ENCODE results near the gene TMEM134.
A peak's percentile ranks its signal among the peaks of the same experiment; 100 is the strongest.
"Not testable (repeated sequence)": the region's sequence is repeated elsewhere in the genome, so short reads cannot be mapped to it uniquely, and the experiment has no call there.

Gene TMEM134

DNA sequence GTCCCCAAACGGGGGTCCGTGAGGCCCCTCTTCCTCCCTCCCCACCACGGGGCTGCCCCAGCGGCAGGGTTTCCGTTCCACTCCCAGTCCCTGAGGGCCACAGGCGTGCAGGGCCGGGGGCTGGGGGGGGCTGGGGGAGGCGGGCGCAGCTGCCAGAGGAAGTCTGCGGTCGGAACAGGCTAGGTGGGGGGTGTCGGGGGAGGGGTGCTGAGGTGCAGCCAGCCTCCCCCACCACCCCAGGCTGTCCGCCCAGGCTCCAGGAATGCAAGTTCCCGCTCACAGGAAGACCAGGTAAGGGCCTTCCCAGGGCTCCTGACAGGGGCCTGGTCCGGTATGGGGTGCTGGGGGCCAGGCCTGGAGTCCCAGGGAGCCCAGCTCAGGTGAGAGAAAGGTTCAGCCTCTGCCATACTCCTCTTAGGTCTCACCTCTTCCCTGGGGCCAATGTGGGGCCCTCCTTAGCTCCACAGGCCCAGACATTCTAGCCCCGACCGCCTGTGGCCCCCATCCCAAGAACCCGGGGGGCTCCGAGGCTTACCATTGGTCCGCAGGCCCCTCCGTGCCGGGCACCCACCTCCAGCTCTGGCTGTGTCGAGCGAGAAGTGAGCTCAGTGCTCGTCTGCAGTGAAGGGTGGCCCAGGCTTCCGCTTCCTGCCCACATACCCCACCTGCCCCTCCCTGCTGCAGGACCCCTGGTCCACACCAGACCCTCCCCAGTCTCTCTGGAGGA is 31.8 kb downstream of the TMEM134 start, which contains the start of gene PTPRCAP:
Gene PTPRCAP (minus strand): TSS at position 601 of the 727 bp plus-strand sequence. CDS start 63 bp downstream, at position 538.
- DNase-seq = peak; percentile 71

DNA sequence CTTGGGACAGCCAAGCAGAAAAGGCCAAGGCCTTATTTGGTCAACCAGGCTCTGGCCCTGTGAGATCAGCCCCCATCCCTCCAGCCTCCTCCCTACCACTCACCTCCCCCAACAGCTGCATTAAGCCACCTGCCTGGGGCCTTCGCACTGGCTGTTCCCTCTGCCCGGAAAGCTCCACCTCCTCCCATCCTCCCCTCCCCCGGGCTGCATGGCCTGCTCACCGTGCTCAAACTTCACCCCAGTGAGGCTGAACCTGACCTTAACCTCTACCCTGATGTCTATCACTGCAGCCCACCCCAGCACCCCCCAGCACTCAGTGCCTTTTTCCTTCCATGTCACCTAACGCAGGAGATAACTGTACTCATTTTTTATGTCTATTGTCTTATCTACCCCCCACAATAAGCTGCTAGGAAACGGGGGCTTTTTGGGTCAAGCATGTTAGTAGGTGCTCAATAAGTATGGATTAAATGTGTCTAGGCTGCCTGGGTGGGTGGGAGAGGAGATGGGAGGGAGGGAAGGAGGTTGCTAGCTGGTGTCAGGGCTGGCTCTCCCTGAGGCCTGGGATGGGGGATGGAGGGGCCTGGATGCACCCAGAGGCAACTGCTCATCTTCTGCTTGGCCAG is 32.5 kb downstream of the TMEM134 start:
- DNase-seq = peak; percentile 59

DNA sequence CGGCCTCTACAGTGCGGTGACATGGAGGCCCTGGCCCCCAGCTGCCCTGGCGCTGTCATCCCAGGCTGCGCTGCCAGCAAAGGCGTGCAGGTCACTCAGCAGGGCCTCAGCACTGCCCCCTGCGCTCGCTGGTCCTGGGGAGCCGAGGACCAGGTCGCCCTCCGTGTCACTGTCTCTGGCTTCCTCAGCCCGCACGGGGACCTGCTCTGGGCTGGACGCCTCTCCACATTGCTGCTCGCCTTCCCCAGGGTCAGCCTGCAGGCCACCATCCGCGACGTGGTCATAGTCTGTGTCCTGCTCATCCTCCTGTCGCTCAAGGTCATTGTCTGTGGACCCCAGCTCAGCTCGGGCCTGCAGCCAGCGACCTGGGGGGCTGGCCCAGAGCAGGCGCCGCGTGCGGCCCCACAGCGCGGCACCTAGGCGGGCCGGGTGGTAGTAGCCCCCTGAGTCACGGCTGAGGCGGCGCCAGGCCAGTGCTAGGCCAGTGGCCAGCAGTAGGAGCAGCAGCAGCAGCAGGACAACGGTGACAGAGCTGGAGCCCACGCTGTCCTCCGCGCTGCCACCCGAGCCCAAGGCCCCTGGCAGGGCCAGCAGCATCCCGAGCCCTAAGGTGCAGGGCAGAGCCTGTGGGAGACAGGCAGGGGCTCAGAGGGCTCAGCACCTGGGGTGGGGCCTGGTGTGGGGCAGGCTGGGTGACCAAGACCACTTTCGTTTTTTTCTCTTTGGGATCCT is 33.2 kb downstream of the TMEM134 start:
- DNase-seq = no peak

DNA sequence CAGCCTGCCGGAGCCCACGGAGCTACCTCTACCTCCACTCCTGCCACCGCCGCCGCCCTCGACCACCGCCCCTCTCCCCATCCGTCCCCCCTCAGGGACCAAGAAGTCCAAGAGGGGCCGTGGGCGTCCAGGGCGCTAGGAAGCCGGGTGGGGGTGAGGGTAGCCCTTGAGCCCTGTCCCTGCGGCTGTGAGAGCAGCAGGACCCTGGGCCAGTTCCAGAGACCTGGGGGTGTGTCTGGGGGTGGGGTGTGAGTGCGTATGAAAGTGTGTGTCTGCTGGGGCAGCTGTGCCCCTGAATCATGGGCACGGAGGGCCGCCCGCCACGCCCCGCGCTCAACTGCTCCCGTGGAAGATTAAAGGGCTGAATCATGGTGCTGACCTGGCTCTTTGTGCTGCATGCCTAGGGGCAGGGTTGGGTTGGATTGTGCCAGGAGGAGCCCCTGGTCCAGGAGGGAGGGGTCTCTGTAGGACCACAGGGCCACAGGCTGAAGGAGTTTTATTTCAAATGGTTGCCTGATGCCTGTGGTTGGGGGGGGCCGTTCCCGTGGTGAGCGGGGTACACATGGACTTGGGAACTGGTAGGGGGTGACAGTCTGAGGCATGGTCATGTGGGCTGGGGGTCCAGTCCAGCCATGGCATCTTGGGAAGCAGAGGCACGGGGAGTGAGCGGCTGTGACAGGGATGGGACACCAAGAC is 33.9 kb downstream of the TMEM134 start:
- no peak for DNase-seq

DNA sequence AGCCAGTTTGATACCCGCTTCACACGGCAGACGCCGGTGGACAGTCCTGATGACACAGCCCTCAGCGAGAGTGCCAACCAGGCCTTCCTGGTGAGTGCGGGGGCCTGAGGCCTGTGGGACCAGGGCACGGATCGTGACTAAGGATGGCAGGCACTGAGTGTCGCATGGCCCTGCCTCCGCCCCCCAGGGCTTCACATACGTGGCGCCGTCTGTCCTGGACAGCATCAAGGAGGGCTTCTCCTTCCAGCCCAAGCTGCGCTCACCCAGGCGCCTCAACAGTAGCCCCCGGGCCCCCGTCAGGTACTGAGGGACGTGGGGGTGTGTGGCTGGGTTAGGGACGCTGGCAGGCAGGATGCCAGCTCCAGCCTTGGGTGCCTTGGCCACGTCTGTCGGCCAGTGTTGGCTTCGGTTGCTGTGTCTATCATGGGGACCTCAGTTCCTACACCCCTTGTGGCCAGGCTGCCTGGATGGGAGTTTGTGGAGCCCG is 34.6 kb downstream of the TMEM134 start:
- DNase-seq = no peak

DNA sequence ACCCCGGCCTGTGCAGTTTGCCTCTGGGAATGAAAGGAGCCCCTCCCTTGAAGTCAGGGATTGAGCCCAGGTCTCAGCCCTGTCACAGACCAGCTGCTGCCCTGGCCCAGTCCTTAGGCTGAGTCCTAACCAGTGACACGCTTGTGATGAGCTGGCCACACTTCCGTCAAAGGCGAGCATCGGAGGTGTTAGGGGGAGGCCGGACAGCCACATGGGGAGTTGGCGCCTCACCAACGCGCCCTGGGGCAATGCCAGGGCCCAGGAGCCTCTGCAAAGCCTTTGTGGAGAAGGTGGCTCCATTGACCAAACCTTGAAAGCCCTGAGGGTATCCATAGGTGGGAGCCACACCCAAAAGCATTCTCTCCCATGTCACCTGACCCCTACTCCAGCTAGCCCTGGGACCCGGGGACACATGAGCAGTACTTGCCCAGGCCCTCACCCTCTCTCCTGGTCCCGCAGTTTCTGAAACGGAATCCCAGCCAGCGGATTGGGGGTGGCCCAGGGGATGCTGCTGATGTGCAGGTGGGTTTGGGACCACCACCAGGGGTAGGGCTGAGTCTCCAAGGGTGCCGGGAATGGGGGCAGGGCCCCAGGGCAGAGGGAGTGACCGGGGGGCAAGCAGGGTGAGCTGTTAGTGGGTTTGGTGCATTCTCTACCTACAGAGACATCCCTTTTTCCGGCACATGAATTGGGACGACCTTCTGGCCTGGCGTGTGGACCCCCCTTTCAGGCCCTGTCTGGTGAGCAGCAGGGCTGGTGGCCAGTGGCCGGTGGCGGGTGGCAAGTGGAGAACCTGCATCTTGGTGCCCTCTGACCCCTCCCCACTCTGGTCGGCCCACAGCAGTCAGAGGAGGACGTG is 35.3 kb downstream of the TMEM134 start:
- no peak for DNase-seq

DNA sequence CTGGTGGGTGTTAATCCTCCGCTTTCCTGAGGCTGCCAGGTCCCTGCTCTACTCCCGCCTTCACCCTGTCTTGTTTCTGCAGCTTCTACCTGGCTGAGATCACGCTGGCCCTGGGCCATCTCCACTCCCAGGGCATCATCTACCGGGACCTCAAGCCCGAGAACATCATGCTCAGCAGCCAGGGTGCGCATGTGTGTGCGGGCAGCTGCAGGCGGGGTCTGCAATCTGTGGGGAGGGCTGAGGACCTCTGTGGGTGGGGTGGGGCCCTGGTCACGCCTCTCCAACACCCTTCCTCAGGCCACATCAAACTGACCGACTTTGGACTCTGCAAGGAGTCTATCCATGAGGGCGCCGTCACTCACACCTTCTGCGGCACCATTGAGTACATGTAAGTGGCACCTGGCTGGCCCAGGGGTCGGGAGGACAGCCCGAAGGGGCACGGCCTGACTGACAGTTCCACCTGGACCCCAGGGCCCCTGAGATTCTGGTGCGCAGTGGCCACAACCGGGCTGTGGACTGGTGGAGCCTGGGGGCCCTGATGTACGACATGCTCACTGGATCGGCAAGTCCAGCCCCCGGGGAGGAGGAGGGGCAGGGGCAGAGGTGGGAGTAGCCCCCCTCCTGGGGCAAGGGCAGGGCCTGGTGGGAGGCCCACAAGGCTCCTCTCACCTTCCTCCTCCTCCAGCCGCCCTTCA is 36.2 kb downstream of the TMEM134 start:
- DNase-seq = no peak

DNA sequence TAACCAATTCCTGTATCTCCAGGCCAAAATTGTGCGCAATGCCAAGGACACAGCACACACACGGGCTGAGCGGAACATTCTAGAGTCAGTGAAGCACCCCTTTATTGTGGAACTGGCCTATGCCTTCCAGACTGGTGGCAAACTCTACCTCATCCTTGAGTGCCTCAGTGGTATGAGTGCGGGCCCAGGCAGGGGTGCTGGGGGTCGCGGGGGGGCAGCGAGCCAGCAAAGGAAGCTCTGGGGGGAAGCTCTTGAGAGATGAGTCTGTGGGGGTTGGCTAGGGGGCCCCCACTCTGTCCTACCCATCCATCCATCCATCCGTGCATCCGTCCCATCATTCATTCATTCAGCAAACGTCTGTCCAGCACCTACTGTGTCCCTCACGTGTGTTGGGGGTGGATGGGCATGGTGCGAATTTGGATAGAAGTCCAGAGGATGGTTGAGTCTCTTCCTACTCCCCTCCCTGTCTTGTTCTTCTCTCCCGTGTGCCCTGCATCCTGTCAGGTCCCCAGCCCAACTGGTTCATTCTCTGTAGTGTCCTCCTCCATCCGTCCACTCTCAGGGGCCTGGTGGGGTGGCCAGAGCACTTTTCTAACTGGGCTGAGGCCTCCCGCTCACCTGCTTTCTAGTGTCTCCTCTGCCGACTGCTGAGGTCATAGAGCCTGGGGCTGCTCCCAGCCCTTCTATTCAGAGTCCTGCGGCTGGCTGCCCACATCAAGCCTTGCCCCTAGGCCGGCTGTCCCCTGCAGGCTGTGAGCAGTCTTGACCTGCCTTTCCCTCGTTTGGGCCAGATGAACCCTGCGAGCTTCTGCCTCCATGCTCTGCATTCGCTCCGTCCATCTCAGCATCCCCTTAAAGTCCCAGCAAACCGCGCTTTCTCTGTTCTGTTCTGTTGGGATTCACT is 37.5 kb downstream of the TMEM134 start:
- no peak for DNase-seq

DNA sequence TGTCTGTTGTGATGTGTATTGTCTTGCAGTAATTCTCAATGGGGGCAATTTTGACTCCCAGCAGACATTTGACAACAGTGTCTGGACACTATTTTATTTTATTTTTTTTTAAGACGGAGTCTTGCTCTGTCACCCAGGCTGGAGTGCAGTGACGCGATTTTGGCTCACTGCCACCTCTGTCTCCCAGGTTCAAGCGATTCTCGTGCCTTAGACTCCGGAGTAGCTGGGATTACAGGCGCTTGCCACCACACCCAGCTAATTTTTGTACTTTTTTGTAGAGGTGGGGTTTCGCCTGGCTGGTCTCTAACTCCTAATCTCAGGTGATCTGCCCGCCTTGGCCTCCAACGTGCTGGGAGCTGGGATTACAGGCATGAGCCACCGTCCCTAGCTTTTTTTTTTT is 39.3 kb downstream of the TMEM134 start:
- no peak for DNase-seq

DNA sequence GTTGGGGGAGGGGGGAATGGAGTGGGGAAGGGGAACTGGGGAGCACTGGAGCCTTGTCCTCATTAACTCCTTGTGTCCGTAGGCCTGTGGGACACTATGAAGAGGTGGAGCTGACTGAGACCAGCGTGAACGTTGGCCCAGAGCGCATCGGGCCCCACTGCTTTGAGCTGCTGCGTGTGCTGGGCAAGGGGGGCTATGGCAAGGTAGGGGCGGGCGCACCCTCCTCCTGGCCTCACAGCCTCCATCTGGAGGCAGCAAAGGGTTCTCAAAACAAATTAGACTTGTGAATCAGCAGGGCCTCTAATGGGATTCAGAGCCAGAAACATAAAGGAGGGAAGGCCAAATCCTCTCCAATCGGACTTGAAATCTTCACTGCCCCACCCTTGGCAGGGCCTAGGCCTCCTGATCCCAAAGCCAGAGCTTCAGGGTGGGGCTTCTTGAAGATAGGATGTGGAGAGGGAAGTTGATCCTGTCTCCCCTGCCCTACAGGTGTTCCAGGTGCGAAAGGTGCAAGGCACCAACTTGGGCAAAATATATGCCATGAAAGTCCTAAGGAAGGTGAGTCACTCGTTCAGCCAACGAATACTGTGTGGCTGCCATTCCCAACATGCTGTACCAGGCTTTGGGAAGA is 39.9 kb downstream of the TMEM134 start:
- no peak for DNase-seq

DNA sequence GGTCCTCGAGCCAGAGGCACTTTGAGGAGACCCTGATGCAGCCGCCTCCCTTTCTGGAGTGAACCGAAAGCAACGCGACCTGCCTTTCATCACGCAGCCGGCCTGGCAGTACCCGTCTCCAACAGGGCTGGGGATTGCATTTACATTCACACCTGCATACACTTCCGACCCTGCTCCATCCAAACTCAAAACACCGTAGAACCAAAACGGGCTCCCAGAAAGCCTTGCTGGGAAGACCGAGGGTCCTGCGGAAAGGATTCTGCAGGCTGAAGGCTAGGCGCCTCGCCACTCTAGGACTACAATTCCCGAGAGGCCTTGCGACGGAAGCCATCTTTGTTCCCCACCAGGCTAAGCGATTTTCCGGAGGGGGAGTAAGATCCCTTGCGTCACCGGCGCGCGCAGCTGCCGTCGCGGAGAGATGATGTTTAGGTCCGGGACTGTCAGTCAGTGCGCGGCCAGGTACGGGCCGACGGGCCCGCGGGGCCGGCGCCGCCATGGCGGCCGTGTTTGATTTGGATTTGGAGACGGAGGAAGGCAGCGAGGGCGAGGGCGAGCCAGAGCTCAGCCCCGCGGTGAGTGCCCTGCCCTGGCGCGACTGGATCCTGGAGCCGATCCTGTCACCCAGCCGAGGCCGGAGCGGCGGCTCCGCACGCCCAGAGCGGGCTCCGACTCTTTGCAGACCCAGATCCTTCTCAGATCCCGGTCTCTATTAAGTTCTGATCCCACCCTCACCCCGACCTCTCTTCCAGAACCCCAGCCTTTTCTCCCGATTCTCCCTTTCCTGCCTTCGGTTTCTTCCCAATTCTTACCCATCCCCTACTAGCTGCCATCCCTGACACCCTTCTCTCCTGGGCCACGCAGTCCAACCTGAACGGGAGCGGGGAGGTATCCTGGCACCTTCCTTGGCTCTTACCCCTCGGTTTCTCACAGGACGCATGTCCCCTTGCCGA is 40.7 kb downstream of the TMEM134 start, which contains the start of gene RPS6KB2:
Gene RPS6KB2 (plus strand): TSS at position 443 of the 950 bp plus-strand sequence. CDS start 52 bp downstream, at position 495.
- peak; percentile 96 for DNase-seq

DNA sequence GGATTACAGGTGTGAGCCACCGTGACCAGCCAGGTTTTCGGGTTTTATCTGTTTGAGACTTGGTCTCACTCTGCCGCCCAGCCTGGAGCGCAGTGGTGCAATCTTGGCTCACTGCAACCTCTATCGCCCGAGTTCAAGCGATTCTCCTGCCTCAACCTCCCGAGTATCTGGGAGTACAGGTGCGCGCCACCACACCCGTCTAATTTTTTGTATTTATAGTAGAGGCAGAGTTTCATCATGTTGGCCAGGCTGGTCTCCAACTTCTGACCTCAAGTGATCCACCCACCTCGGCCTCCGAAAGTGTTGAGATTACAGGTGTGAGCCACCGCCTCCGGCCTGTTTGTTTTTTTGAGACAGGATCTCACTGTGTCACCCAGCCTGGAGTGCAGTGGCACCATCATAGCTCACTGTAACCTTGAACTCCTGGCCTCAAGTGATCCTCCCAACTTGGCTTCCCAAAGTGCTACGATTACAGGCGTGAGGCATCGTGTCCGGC is 41.6 kb downstream of the TMEM134 start:
- not testable (repeated sequence) for DNase-seq

DNA sequence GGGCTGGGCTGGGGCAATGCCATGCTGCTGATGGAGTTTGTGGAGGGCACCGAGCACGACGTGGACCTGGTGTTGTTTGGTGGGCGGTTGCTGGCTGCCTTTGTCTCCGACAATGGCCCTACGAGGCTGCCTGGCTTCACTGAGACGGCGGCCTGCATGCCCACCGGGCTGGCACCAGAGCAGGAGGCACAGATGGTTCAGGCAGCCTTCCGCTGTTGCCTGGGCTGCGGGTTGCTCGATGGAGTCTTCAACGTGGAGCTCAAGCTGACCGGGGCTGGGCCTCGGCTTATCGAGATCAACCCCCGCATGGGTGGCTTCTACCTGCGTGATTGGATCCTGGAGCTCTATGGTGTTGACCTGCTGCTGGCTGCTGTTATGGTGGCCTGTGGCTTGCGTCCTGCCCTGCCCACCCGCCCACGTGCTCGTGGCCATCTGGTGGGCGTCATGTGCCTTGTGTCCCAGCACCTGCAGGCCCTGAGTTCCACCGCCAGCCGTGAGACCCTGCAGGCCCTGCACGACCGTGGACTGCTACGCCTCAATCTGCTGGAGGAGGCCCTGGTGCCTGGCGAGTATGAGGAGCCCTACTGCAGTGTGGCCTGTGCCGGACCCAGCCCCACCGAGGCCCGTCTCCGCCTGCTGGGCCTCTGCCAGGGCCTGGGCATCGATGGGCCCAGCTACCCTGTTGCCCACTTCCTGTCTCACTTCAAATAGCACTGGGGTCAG is 45.0 kb downstream of the TMEM134 start:
- no peak for DNase-seq

DNA sequence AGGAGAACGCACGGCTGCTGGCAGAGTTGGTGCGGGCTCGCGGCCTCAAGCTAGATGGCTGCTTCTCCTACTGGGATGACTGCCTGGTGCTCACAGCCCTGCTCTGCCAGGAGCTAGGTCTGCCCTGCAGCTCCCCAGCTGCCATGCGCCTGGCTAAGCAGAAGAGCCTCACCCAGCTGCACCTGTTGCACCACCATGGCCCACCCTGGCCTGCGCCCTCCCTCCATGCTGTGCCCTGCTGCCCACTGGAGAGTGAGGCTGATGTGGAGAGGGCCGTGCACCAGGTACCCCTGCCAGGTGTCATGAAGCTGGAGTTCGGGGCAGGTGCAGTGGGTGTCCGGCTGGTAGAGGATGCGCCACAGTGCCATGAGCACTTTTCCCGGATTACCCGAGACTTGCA is 45.6 kb downstream of the TMEM134 start:
- no peak for DNase-seq

DNA sequence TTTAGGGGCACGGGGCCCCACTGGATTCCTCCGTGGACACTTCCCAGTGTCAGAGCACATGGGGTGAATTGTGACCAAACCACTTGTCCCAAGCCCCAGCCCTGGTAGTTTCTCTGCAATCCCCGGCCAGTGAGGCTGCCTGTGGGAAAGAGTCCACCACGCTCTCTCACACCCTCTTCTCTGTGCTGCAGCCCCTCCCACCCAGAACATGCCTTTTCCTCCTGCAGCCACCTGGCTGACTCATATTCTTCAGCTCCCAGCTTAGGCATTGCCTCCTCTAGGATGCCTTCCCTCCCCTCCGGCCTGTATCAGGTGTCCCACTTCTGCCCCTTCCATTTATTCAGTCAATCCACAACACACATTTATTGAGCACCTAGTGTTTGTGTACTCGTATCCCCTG is 46.2 kb downstream of the TMEM134 start:
- no peak for DNase-seq

DNA sequence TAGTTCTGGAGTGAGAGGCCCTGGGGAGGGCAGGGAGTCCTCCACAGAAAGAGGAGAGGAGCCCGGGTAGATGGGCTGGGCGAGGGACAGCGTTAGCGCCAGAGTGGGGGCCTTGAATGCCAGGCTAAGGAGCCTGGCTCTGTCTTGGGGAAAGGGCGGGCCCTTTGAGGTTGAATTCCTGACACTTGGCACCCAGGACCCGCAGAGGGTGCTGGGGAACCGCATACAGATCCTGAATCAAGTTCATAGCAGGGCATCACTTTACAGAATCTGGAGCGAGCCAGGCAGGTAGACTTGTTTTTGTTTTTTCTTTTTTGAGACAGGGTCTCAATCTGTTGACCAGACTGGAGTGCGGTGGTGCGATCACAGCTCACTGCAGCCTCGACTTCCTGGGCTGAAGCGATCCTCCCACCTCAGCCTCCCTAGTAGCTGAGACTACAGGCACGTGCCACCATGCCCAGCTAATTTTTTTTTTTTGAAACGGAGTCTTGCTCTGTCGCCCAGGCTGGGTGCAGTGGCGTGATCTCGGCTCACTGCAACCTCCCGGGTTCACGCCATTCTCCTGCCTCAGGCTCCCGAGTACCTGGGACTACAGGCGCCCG is 47.5 kb downstream of the TMEM134 start:
- DNase-seq = no peak

Data from CD4-positive, alpha-beta T cell treated with Interferon gamma for 1 hour (primary cell).